ENCODE data around the gene CYP3A7. TPM values are rescaled to one million over a fixed set of nuclear protein-coding genes. Genes with fewer than 3 reads are reported as not detected.

The CYP3A7 gene
- total and polyA plus RNA-seq, 2 of the 13 experiments (the other 11 are each of a cell fraction or from before 2014, with no cell fraction given): 5.8 to 6.4 TPM

DNA sequence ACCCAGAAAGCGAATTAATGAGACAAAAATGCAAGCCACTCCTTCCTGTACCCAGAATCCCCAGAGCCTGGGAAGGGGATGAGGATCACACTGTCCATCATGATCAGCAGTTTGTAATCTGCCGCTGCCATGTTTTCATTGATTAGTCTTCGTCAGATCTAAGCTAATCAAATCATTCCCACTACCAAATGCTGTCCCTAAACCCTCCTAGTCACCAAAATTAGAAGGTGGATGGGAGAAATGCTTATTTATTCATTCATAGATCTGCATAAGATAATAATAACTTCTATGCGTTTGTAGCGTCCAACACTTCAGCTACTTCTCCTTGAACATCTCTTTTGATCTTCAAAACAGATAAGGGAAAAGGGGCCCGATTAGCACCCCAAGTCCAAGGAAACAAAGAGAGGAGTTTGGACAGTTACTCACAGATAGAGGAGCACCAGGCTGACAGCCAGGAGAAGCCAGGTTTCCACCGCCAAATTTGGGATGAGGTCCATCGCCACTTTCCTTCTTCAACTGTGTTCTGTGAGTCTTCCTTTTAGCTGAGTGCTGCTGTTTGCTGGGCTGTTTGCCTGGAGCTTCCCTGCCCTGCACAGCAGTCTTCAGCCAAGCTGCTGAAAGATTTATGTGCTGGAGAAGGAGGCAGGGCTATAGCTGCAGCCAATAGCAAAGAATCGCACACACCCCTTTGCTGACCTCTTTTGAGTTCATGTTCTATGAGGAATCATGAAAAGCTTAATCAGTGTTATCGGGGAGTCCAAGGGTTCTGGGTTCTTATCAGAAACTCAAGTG, 55.4 kb downstream of the CYP3A7 start, which contains the start of gene CYP3A5 (continued):
- TF ChIP-seq PAXIP1 (CRISPR knock-in tag; conservative IDR thresholded peaks at IDR 0.05): peak; percentile 1; the same call in 1 of the 2 replicates
- no peak for TF ChIP-seq CCDC6 (CRISPR knock-in tag; IDR thresholded peaks at IDR 0.05)
- TF ChIP-seq MAX (IDR thresholded peaks at IDR 0.05): no peak
- no peak for TF ChIP-seq NFE2L2 (IDR thresholded peaks at IDR 0.05; ENCODE audit: low read length)
- TF ChIP-seq ZNF879 (CRISPR knock-in tag; IDR thresholded peaks at IDR 0.05): no peak
- TF ChIP-seq NFYB (CRISPR knock-in tag; IDR thresholded peaks at IDR 0.05): peak; percentile 20; the same call in 1 of the 2 replicates
- no peak for TF ChIP-seq GPN1 (CRISPR knock-in tag; IDR thresholded peaks at IDR 0.05; ENCODE audit: borderline replicate concordance)
- no peak for TF ChIP-seq CCAR2 (optimal IDR thresholded peaks at IDR 0.05; ENCODE audit: low read depth, low read length)
- no peak for TF ChIP-seq ZNF432 (CRISPR knock-in tag; IDR thresholded peaks at IDR 0.05; ENCODE audit: borderline replicate concordance)
- no peak for TF ChIP-seq ATF7 (IDR thresholded peaks at IDR 0.05)
- TF ChIP-seq ATF7 (CRISPR knock-in tag; IDR thresholded peaks at IDR 0.05): no peak
- TF ChIP-seq, protein P1, sequence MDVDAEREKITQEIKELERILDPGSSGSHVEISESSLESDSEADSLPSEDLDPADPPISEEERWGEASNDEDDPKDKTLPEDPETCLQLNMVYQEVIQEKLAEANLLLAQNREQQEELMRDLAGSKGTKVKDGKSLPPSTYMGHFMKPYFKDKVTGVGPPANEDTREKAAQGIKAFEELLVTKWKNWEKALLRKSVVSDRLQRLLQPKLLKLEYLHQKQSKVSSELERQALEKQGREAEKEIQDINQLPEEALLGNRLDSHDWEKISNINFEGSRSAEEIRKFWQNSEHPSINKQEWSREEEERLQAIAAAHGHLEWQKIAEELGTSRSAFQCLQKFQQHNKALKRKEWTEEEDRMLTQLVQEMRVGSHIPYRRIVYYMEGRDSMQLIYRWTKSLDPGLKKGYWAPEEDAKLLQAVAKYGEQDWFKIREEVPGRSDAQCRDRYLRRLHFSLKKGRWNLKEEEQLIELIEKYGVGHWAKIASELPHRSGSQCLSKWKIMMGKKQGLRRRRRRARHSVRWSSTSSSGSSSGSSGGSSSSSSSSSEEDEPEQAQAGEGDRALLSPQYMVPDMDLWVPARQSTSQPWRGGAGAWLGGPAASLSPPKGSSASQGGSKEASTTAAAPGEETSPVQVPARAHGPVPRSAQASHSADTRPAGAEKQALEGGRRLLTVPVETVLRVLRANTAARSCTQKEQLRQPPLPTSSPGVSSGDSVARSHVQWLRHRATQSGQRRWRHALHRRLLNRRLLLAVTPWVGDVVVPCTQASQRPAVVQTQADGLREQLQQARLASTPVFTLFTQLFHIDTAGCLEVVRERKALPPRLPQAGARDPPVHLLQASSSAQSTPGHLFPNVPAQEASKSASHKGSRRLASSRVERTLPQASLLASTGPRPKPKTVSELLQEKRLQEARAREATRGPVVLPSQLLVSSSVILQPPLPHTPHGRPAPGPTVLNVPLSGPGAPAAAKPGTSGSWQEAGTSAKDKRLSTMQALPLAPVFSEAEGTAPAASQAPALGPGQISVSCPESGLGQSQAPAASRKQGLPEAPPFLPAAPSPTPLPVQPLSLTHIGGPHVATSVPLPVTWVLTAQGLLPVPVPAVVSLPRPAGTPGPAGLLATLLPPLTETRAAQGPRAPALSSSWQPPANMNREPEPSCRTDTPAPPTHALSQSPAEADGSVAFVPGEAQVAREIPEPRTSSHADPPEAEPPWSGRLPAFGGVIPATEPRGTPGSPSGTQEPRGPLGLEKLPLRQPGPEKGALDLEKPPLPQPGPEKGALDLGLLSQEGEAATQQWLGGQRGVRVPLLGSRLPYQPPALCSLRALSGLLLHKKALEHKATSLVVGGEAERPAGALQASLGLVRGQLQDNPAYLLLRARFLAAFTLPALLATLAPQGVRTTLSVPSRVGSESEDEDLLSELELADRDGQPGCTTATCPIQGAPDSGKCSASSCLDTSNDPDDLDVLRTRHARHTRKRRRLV (CRISPR knock-in tag; IDR thresholded peaks at IDR 0.05): no peak
- no peak for TF ChIP-seq RFX3 (CRISPR knock-in tag; IDR thresholded peaks at IDR 0.05)
- TF ChIP-seq ZBTB46 (CRISPR knock-in tag; IDR thresholded peaks at IDR 0.05; ENCODE audit: borderline replicate concordance): no peak
